Uterus (tissue), 4 donors: ENCODE measurements around the gene PANK2. TPM values are rescaled to one million over a fixed set of nuclear protein-coding genes. Genes with fewer than 3 reads are reported as not detected.

Source experiments
- DNase-seq, 2 donors: peaks; one replicate each; pipeline ENCODE4 v3.0.0-alpha.2; 2019 to 2020
- H3K27ac ChIP-seq, 2 donors: fragments of 200-600 bp; sonication (generic); 1 replicate in 1 of 2; 2 replicates in 1 of 2; pipeline ENCODE4 v1.5.1; 2016 to 2018
- H3K27me3 ChIP-seq, 2 donors: fragments of 200-600 bp; sonication (generic); one replicate each; pipeline ENCODE4 v1.5.1; 2018 to 2019; ENCODE audit warnings: control low read depth in 1 of 2
- H3K36me3 ChIP-seq, 2 donors: fragments of 200-600 bp; sonication (generic); one replicate each; pipeline ENCODE4 v1.5.1; 2019; ENCODE audit warnings: control low read depth in 1 of 2
- H3K4me1 ChIP-seq, 2 donors: fragments of 200-600 bp; sonication (generic); one replicate each; pipeline ENCODE4 v1.5.1; 2018 to 2019; ENCODE audit warnings: control low read depth in 1 of 2
- H3K4me3 ChIP-seq, 2 donors: fragments of 200-600 bp; sonication (generic); 1 replicate in 1 of 2; 2 replicates in 1 of 2; pipeline ENCODE4 v1.5.1; 2018 to 2019; ENCODE audit warnings: mild to moderate bottlenecking in 1 of 2
- H3K9me3 ChIP-seq, 2 donors: fragments of 200-600 bp; sonication (generic); one replicate each; pipeline ENCODE4 v1.5.1; 2019; ENCODE audit warnings: control low read depth in 1 of 2
- CTCF ChIP-seq, 4 experiments: fragments of 200-600 bp in 2 of 4; fragments of 450-650 bp in 2 of 4; sonication (generic) in 2 of 4; IDR thresholded peaks; one replicate each; pipeline ENCODE4 v1.5.1; 2016 to 2019; ENCODE audit warnings: antibody characterized with exemption in 4 of 4, mild to moderate bottlenecking in 2 of 4, moderate library complexity in 1 of 4
- POLR2A ChIP-seq, 2 donors: fragments of 450-650 bp; IDR thresholded peaks; one replicate each; pipeline ENCODE4 v1.6.1; 2016; ENCODE audit warnings: antibody characterized with exemption in 2 of 2, mild to moderate bottlenecking in 1 of 2, moderate library complexity in 1 of 2
- intact Hi-C: fragments of 100-400 bp; cut with DNase I; formaldehyde crosslinking; loops from one replicate; pipeline ENCODE4 v1.15.1; 2023; ENCODE audit warnings: low total_unique reads
- total RNA-seq, 4 donors: library from RNA; depleted of rRNA in 3 of 4; stranded (reverse); fragments of >200 nt in 3 of 4; gene quantifications; one replicate each; pipeline versions ENCODE4 v1.1.0 to v1.2.4, GENCODE V29; 2014 to 2023
- donor health status: DM: yes; HTN: yes; CAD: no.

Gene PANK2
- total RNA-seq, 4 donors from 2014 or later, result 18.2 to 82.0 (median 53.5) TPM

- intact Hi-C loops, result no loop called here
- TF ChIP-seq POLR2A (IDR thresholded peaks at IDR 0.05), result no peak
- no peak for TF ChIP-seq CTCF (IDR thresholded peaks at IDR 0.05)
- H3K27ac ChIP-seq, result no peak overlapping the region
- no peaks in the 10 kb centered on the region for H3K36me3 ChIP-seq
- DNase-seq, result no peak
- no peaks in the 10 kb centered on the region for H3K4me1 ChIP-seq
- no peaks in the 10 kb centered on the region for H3K9me3 ChIP-seq
- no peaks in the 10 kb centered on the region for H3K27me3 ChIP-seq
- H3K4me3 ChIP-seq, result no peak overlapping the region
Observed at GRCh38 chr20:3919352-3919751, 30.2 kb downstream of the PANK2 start.

- Histone ChIP-seq H3K9me3 (no peaks in the 10 kb centered on the region), H3K36me3 (no peaks in the 10 kb centered on the region), H3K4me3 (no peak overlapping the region), H3K4me1 (no peaks in the 10 kb centered on the region), H3K27me3 (no peaks in the 10 kb centered on the region), H3K27ac (no peak overlapping the region)
- TF ChIP-seq POLR2A (IDR thresholded peaks at IDR 0.05) (no peak), CTCF (IDR thresholded peaks at IDR 0.05) (no peak)
- DNase-seq, result no peak
- intact Hi-C loops, result no loop called here
Observed at GRCh38 chr20:3922223-3922982, 33.2 kb downstream of the PANK2 start.

DNA sequence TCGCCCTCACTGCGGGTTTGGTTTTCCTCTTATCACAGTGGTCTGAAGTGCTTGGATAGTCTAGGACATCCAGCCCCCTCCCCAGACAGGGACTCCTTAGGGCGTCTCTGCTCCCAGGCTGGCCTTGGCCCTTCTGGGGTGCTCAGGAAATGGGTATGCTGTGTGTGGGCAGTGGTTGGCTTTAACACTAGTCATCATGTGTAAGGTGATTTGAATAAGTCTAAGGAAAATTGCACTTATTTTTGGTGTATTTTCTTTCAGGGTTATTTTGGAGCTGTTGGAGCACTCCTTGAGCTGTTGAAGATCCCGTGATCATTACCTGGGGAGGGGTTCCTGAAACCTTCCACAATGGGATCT lies 33.8 kb downstream of the PANK2 start:
- H3K27ac ChIP-seq, result no peak overlapping the region
- no peak overlapping the region for H3K4me3 ChIP-seq
- no peak for DNase-seq
- no peak for TF ChIP-seq POLR2A (IDR thresholded peaks at IDR 0.05)
- no peak for TF ChIP-seq CTCF (IDR thresholded peaks at IDR 0.05)
- H3K27me3 ChIP-seq, result no peaks in the 10 kb centered on the region
- no peaks in the 10 kb centered on the region for H3K36me3 ChIP-seq
- H3K9me3 ChIP-seq, result no peaks in the 10 kb centered on the region
- intact Hi-C loops, result no loop called here
- H3K4me1 ChIP-seq, result no peaks in the 10 kb centered on the region

DNA sequence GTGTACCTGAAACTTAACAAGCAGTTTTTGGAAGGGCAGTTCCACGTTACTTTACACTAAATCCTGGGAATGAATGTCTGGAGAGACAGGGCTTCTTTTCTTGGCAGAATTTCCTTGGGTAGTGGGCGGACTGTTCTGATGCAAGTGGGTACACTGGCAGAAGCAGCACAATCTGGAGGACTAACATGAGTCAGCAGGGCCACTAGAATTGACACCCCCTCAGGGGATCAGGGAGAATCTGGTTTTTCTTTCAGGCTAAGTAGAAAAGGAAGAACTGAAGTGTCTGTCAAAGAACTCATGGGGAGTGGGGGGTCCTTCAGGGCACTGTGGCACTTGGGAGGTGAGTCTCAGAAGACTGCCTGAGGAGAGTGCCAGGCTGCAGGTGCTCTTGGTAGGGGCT lies 34.6 kb downstream of the PANK2 start:
- H3K27me3 ChIP-seq, result no peaks in the 10 kb centered on the region
- H3K4me3 ChIP-seq, result no peak overlapping the region
- no peaks in the 10 kb centered on the region for H3K36me3 ChIP-seq
- no peak for DNase-seq
- no peak overlapping the region for H3K27ac ChIP-seq
- no peaks in the 10 kb centered on the region for H3K4me1 ChIP-seq
- H3K9me3 ChIP-seq, result no peaks in the 10 kb centered on the region
- no peak for TF ChIP-seq POLR2A (IDR thresholded peaks at IDR 0.05)
- no peak for TF ChIP-seq CTCF (IDR thresholded peaks at IDR 0.05)
- intact Hi-C loops, result no loop called here

DNA sequence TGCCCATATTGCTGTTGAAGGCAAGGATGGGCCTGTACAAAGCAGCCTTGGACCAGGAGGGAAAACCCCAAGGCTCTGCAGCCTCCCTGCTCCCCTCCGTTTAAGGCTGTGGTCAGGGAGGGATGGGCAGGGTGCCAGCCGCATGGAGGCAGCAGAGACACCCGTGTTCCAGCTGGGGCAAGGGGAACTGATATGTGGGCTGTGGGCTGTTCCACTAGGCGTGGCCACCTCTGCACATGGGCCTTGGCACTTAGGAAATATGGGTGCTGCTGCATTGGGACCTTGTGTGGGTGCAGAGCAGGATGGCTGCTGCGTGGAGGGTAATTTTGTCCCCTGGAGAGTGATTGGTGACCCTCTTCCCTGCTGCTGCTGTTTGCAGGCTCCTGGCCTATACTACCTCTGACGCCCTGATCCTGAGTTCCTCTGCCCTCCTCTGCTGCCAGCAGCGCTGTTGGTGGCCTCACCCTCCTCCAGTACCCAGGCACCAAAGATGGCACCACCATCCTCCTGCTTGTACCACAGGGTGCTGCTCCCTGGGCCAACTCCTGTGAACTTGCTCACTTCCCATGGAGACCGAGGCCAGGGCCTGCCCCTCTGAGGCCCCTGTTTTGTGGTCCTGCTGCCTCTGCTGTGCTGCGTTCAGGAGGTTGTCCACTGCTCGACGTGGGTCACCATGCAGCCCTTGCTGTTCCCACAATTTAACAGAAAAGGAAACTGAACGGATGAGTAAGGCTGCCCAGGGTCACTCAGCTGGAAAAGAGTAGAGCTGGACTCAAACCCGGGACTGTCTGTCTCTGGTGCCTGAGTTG lies 35.3 kb downstream of the PANK2 start:
- intact Hi-C loops, result no loop called here

More for the DNA sequence above, 35.3 kb downstream of the PANK2 start:
- DNase-seq, result no peak
- no peak for TF ChIP-seq CTCF (IDR thresholded peaks at IDR 0.05)
- no peak for TF ChIP-seq POLR2A (IDR thresholded peaks at IDR 0.05)
- H3K9me3 ChIP-seq, result no peaks in the 10 kb centered on the region
- H3K27ac ChIP-seq, result no peak overlapping the region
- no peaks in the 10 kb centered on the region for H3K4me1 ChIP-seq
- H3K27me3 ChIP-seq, result no peaks in the 10 kb centered on the region
- no peak overlapping the region for H3K4me3 ChIP-seq
- no peaks in the 10 kb centered on the region for H3K36me3 ChIP-seq
